ENCODE measurements around the gene SORBS1. TPM values are rescaled to one million over a fixed set of nuclear protein-coding genes. Genes with fewer than 3 reads are reported as not detected.

SORBS1 gene
- total RNA-seq, 1 experiment from 2014 or later, result 4.1 TPM

DNA sequence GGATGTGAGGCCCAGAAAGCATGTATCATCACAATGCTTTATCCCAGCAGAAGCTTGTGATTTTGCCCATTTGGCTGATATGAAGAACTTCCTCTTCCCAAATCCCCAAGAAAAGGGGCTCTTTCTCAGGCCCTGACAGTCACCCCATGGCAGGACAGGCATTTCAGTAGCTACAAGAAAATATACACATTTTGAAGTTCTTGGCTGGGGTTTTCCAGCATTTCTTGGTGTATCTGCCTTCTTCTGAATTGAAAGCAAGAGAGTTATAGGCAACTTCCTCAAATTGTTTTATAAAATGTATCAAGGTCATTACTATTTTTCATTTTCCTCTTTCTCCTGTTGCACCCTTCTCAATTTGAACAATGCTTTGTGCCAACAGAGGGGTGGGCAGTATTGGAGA, 207.1 kb downstream of the SORBS1 start:
- no peaks in the 10 kb centered on the region for H4K20me1 ChIP-seq (ENCODE audit: low read length)
- H3K4me1 ChIP-seq (ENCODE audit: insufficient read depth, low read length), result no peaks in the 10 kb centered on the region
- no peaks in the 10 kb centered on the region for H3K36me3 ChIP-seq (ENCODE audit: low read depth, low read length)
- H3K4me2 ChIP-seq (ENCODE audit: low read length), result no peak overlapping the region
- no peaks in the 10 kb centered on the region for H3K27me3 ChIP-seq (ENCODE audit: low read length)
- TF ChIP-seq, protein P1, sequence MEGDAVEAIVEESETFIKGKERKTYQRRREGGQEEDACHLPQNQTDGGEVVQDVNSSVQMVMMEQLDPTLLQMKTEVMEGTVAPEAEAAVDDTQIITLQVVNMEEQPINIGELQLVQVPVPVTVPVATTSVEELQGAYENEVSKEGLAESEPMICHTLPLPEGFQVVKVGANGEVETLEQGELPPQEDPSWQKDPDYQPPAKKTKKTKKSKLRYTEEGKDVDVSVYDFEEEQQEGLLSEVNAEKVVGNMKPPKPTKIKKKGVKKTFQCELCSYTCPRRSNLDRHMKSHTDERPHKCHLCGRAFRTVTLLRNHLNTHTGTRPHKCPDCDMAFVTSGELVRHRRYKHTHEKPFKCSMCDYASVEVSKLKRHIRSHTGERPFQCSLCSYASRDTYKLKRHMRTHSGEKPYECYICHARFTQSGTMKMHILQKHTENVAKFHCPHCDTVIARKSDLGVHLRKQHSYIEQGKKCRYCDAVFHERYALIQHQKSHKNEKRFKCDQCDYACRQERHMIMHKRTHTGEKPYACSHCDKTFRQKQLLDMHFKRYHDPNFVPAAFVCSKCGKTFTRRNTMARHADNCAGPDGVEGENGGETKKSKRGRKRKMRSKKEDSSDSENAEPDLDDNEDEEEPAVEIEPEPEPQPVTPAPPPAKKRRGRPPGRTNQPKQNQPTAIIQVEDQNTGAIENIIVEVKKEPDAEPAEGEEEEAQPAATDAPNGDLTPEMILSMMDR (conservative IDR thresholded peaks at IDR 0.05; ENCODE audit: low read depth, low read length), result no peak
- TF ChIP-seq EZH2 (IDR thresholded peaks at IDR 0.05; ENCODE audit: low read length, unreplicated experiment), result no peak
- ChIA-PET POLR2A (ENCODE audit: unreplicated experiment) (no interaction called here), CTCF (no interaction called here)
- BruUV-seq (replicated peaks), result no TSS peak
- no peak overlapping the region for H2AFZ ChIP-seq (ENCODE audit: low read length)
- no peak overlapping the region for H3K27ac ChIP-seq (ENCODE audit: low read length)
- no peaks in the 10 kb centered on the region for H3F3A ChIP-seq (ENCODE audit: low read length, unreplicated experiment)
- intact Hi-C loops (cut with micrococcal nuclease), result no loop called here
- H3K9me3 ChIP-seq (ENCODE audit: low read length), result no peaks in the 10 kb centered on the region
- no peaks in the 10 kb centered on the region for H3K79me2 ChIP-seq (ENCODE audit: low read length)
- DNase-seq (no peak), ATAC-seq (no peak)
- H3K9ac ChIP-seq (ENCODE audit: low read length), result no peak overlapping the region
- no peak overlapping the region for H3K4me3 ChIP-seq (ENCODE audit: low read length)
- no peaks in the 10 kb centered on the region for H3K9me2 ChIP-seq (replicated peaks; ENCODE audit: low read length)

DNA sequence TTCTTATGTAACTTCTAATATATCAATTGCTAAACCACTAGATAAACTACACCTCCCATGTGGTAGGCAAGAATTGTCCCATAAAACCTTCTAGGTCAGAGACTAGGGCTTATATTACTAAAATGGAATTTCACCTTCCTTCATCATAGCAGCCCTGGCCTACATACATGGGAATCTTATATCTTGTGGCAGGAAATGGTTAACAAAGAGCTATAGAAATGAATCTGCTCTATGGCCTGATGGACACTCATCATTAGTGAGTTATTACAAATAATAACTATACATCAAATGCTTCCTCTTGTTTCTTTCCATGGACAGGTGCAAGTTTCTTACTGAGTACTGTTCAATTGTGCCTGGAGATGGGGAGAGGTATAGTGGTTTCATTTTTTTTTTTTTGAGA, 208.0 kb downstream of the SORBS1 start:
- no peaks in the 10 kb centered on the region for H3K36me3 ChIP-seq (ENCODE audit: low read depth, low read length)
- no peaks in the 10 kb centered on the region for H3K79me2 ChIP-seq (ENCODE audit: low read length)
- H3K9me2 ChIP-seq (replicated peaks; ENCODE audit: low read length), result no peaks in the 10 kb centered on the region
- ChIA-PET CTCF (no interaction called here), POLR2A (ENCODE audit: unreplicated experiment) (no interaction called here)
- H4K20me1 ChIP-seq (ENCODE audit: low read length), result no peaks in the 10 kb centered on the region
- H3K9me3 ChIP-seq (ENCODE audit: low read length), result no peaks in the 10 kb centered on the region
- no peaks in the 10 kb centered on the region for H3K27me3 ChIP-seq (ENCODE audit: low read length)
- TF ChIP-seq EZH2phosphoT487 (IDR thresholded peaks at IDR 0.05; ENCODE audit: borderline replicate concordance, low read length) (no peak), EZH2 (IDR thresholded peaks at IDR 0.05; ENCODE audit: low read length, unreplicated experiment) (no peak)
- TF ChIP-seq, protein P1 (conservative IDR thresholded peaks at IDR 0.05; ENCODE audit: low read depth, low read length), result no peak
- no peak overlapping the region for H3K27ac ChIP-seq (ENCODE audit: low read length)
- DNase-seq (no peak), ATAC-seq (no peak)
- no peaks in the 10 kb centered on the region for H3K4me1 ChIP-seq (ENCODE audit: insufficient read depth, low read length)
- no peak overlapping the region for H3K4me2 ChIP-seq (ENCODE audit: low read length)
- no peaks in the 10 kb centered on the region for H3F3A ChIP-seq (ENCODE audit: low read length, unreplicated experiment)
- BruUV-seq (replicated peaks), result no TSS peak
- H3K4me3 ChIP-seq (ENCODE audit: low read length), result no peak overlapping the region
- intact Hi-C loops (cut with micrococcal nuclease), result no loop called here
- H2AFZ ChIP-seq (ENCODE audit: low read length), result no peak overlapping the region
- H3K9ac ChIP-seq (ENCODE audit: low read length), result no peak overlapping the region

DNA sequence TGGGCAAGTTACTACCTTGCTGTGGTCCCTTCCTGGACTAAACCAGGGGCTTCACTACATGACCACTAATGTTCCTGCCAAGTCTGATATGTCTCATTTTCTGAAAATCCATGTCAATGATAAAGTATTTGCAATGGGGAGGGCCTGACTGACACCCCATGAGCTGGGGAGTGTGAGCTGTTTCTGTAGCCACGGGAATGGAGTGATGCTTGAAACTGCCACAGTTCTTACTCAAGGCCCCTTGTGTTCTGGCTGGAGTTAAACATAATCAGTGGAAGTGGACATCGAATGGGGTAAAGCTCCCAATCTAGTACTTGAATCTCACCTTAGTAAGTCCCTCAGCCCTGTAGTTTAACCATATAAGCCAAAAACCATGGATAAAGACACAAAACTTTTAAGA, 208.5 kb downstream of the SORBS1 start:
- no peaks in the 10 kb centered on the region for H3K36me3 ChIP-seq (ENCODE audit: low read depth, low read length)
- H3K27ac ChIP-seq (ENCODE audit: low read length), result no peak overlapping the region
- no peak overlapping the region for H3K4me3 ChIP-seq (ENCODE audit: low read length)
- DNase-seq (no peak), ATAC-seq (no peak)
- intact Hi-C loops (cut with micrococcal nuclease), result no loop called here
- H4K20me1 ChIP-seq (ENCODE audit: low read length), result no peaks in the 10 kb centered on the region
- no TSS peak for BruUV-seq (replicated peaks)
- no peaks in the 10 kb centered on the region for H3K4me1 ChIP-seq (ENCODE audit: insufficient read depth, low read length)
- H3F3A ChIP-seq (ENCODE audit: low read length, unreplicated experiment), result no peaks in the 10 kb centered on the region
- no peaks in the 10 kb centered on the region for H3K9me3 ChIP-seq (ENCODE audit: low read length)
- H3K4me2 ChIP-seq (ENCODE audit: low read length), result no peak overlapping the region
- H3K9me2 ChIP-seq (replicated peaks; ENCODE audit: low read length), result no peaks in the 10 kb centered on the region
- H2AFZ ChIP-seq (ENCODE audit: low read length), result no peak overlapping the region
- CTCF ChIA-PET, result no interaction called here
- POLR2A ChIA-PET (ENCODE audit: unreplicated experiment), result no interaction called here
- H3K27me3 ChIP-seq (ENCODE audit: low read length), result no peaks in the 10 kb centered on the region
- TF ChIP-seq, protein P1 (conservative IDR thresholded peaks at IDR 0.05; ENCODE audit: low read depth, low read length), result no peak
- TF ChIP-seq EZH2phosphoT487 (IDR thresholded peaks at IDR 0.05; ENCODE audit: borderline replicate concordance, low read length), result no peak
- TF ChIP-seq EZH2 (IDR thresholded peaks at IDR 0.05; ENCODE audit: low read length, unreplicated experiment), result no peak
- H3K79me2 ChIP-seq (ENCODE audit: low read length), result no peaks in the 10 kb centered on the region
- H3K9ac ChIP-seq (ENCODE audit: low read length), result no peak overlapping the region
